Astrocyte (in vitro differentiated cells and primary cell): ENCODE data around the gene PXK.
A peak's percentile ranks its signal among the peaks of the same experiment; 100 is the strongest.

Source experiments
- EZH2 ChIP-seq: IDR thresholded peaks from 2 replicates; pipeline ENCODE4 v1.6.1; 2012; ENCODE audit warnings: mild to moderate bottlenecking, low read length, inconsistent platforms; ENCODE audit not compliant: insufficient read depth
- TF ChIP-seq, protein P1 (sequence below): IDR thresholded peaks from 2 replicates; pipeline ENCODE4 v1.5.1; 2011; ENCODE audit warnings: low read depth, mild to moderate bottlenecking, inconsistent platforms, low read length, moderate library complexity; ENCODE audit not compliant: insufficient read depth

DNA sequence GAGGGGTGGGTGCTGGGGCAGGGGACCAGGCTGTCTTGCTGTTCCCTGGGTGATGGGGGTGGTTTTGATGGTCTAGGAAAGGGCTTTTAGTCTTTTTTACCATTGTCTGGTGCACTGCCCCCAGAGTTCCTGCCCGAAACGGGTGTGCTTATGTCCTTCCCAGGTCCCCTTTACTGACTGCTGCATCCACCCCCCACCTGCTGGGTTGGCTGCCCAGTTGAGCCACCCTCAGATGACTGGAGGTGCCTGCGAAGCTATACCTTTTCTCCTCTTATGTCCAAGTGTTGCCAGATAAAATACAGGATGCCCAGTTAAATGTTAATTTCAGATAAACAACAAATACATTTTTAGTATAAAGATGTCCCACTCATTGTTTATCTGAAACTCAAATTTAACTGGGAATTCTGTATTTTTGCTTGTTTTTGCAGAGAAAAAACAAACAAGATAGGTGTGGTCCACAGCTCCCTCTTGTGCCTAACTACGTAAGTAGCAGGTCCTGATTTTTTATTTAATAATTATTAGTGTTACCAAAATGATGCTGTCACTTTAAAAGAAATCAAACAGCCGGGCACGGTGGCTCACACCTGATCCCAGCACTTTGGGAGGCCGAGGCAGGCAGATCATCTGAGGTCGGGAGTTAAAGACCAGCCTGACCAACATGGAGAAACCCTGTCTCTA is 32.7 kb upstream of the PXK start:
- TF ChIP-seq, protein P1, sequence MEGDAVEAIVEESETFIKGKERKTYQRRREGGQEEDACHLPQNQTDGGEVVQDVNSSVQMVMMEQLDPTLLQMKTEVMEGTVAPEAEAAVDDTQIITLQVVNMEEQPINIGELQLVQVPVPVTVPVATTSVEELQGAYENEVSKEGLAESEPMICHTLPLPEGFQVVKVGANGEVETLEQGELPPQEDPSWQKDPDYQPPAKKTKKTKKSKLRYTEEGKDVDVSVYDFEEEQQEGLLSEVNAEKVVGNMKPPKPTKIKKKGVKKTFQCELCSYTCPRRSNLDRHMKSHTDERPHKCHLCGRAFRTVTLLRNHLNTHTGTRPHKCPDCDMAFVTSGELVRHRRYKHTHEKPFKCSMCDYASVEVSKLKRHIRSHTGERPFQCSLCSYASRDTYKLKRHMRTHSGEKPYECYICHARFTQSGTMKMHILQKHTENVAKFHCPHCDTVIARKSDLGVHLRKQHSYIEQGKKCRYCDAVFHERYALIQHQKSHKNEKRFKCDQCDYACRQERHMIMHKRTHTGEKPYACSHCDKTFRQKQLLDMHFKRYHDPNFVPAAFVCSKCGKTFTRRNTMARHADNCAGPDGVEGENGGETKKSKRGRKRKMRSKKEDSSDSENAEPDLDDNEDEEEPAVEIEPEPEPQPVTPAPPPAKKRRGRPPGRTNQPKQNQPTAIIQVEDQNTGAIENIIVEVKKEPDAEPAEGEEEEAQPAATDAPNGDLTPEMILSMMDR = peak; percentile 54
- no peak for TF ChIP-seq EZH2
